T1000 (cell line): ENCODE measurements around the gene HCFC1R1.
A peak's percentile ranks its signal among the peaks of the same experiment; 100 is the strongest.

ENCODE experiments used
- DNase-seq: peaks from one replicate; lab custom pipeline; 2025; ENCODE audit warnings: mixed read lengths; lab: John Stamatoyannopoulos, UW

HCFC1R1 gene

DNA sequence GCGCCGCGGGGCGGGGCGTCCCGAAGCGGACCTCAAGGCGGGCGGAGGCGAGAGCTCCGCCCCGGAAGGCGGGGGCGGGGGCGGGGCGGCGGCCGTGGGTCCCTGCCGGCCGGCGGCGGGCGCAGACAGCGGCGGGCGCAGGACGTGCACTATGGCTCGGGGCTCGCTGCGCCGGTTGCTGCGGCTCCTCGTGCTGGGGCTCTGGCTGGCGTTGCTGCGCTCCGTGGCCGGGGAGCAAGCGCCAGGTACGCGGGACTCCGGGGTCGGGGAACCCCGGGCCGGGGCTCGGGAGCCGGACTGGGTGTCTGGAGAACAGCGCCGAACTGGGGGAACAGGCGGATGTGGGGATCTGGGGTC lies 3.5 kb downstream of the HCFC1R1 start, which contains the start of gene TNFRSF12A:
TNFRSF12A (plus strand) TSS at position 122 of the 357 bp plus-strand sequence; CDS start at position 152, 30 bp downstream.
- DNase-seq = peak; percentile 77

DNA sequence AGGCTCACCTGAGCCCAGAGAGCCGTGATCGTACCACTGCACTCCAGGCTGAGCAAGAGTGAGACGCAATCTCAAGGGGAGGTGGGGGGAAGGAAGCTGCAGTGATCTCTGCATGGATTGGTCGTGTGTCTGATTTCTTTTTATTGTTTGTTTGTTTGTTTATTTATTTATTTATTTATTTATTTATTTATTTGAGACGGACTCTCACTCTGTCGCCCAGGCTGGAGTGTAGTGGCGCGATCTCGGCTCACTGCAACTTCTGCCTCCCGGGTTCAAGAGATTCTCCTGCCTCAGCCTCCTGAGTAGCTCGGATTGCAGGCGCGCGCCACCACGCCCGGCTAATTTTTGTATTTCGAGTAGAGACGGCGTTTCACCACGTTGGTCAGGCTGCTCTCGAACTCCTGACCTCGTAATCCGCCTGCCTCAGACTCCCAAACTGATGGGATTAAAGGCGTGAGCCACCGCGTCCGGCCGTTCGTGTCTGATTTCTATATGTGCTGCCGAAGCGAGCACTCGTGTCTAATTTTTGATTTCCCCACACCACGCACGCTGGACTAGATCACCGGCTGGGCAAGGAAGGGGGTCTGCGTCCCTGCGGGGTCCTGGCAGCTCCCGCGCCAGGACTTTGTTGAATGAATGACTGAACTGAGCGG lies 4.0 kb downstream of the HCFC1R1 start:
- no peak for DNase-seq

DNA sequence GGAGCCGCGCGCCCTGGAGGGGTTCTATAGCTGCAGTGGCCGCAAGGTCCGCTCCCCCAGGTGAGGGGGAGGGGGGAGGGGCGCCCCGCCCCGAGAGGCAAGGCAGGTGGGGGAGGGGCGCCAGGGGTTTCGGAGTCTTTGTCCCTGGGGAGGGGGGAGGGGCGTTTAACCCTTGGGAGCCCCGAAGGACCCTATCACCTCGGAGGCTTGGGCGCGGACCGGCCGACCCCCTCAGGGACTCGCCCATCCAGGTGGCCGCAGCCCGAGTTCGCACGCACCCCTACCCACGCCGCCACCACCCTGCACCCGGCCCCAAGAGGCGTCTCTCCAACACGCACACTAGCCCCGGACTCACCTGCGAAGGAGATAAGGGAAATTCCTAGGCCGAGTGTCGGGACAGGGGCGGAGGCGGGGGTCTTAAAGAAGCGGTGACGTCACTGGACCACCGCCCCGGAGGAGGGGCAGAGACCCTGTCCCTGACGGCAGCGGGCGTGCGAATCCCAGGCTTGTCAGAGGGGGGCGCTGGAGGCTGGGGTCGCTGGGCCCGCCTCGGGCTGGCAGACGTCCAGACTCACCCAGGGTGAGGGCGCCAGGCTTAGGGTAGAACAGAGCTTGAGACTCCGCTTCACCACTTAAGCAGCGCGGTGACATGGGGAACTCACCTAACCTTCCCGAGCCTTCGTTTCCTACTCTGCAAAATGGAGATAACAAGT lies 5.8 kb downstream of the HCFC1R1 start, which contains the start of gene CLDN6:
CLDN6 (minus strand) TSS at position 390 of the 713 bp plus-strand sequence. CDS start 2,162 bp downstream, outside the sequence.
- no peak for DNase-seq

DNA sequence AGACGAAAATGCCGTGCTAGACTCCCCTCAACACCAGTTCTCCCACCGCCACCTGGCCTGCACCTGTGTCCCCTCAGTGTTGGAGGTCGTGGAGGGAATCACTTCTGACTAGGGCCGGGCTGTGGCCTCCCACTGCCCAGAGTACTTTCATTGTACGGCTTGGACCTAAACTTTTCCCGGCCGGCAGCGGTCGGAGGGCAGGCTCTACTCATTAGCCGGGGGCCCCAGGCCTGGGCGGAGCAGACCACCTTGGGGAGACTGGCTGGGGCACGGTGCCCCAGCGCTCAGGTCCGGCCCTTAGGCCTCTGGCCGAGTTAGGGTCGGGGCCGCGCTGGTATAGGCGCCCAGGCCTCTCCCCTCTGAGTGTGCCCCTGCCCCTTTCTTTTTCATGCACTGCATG lies 6.4 kb downstream of the HCFC1R1 start:
- DNase-seq = no peak

DNA sequence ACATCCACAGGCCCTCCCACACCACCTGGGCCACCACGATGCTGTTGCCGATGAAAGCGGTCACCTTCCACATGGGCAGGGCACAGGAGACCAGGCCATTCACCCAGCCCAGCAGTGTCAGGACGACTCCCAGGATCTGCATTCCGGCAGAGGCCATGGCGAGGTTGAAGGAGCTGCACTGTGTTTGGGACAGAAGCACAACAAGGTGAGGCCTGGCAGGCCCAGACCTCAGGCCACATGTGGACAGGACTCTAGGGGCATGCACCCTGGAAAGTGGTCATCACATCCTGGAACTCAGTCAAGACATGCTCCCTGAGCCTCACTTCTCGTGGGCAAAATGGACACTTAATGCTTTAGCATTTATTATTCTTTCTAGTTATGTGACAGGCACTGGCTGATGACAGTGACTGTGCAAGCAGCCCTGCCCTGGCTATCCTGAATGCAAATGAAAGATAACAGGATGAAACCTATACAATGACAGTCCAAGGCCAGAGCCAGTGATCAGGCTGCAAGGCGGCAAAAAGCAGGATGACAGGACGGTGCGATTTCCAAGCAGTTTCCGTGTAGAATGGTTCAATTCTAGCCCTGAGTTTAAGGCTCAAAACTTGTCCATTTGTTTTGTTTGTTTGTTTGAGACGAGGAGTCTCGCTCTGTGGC lies 7.7 kb downstream of the HCFC1R1 start:
- no peak for DNase-seq

DNA sequence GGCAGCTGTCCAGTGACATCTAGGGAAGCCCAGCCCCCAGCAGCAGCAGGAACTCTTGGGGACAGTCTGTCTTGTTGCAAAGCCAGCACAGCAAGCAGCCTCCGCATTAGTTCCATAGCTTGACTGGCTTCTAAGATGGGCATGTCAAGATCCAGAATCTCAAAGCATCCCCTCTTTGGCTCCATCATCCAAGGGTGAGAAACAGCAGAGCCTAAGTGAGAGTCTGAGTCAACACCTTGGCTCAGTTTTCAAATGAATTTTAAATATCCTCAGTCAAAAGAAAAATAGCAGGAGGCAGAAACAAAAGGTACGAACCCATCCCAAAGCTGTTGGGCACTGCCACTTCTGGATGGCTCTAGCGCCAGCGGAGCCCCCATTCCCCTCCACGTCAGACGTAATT lies 8.8 kb downstream of the HCFC1R1 start:
- DNase-seq = no peak

DNA sequence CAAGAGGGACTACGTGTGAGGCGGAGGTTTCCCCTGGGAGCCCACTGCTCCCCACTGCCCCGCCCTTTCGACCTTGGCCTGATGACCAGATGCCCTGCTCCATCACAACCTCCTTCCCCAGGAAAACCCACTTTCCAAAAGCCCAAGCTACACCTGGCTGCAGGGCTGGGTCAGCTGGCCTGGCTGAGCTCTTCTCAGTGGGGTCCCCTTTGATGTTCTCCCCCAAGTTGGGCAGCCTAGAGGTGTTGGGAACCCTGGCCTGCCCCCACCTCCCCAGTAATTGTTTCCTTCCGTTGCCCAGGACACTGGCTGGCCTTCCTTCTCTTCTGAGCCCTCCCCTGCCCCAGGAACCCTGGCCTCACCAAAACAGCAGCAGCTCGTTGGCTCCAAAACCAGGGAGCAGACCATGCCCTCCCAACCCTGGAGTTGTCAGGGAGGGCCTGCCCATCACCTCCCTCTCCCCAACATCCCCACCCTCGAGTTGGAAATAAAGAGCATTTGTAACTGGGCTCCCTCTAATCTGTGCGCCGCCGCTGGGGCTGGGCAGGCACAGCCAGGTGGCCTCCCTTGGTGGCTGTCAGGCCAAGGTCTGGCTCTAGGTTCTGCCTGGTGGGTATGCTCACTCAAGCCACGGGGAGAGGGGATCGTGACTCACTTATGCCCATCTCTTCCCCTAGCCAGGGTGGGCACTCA lies 9.6 kb downstream of the HCFC1R1 start:
- no peak for DNase-seq

DNA sequence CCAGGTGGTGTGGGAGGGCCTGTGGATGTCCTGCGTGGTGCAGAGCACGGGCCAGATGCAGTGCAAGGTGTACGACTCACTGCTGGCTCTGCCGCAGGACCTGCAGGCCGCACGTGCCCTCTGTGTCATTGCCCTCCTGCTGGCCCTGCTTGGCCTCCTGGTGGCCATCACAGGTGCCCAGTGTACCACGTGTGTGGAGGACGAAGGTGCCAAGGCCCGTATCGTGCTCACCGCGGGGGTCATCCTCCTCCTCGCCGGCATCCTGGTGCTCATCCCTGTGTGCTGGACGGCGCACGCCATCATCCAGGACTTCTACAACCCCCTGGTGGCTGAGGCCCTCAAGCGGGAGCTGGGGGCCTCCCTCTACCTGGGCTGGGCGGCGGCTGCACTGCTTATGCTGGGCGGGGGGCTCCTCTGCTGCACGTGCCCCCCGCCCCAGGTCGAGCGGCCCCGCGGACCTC lies 10.2 kb downstream of the HCFC1R1 start:
- no peak for DNase-seq

DNA sequence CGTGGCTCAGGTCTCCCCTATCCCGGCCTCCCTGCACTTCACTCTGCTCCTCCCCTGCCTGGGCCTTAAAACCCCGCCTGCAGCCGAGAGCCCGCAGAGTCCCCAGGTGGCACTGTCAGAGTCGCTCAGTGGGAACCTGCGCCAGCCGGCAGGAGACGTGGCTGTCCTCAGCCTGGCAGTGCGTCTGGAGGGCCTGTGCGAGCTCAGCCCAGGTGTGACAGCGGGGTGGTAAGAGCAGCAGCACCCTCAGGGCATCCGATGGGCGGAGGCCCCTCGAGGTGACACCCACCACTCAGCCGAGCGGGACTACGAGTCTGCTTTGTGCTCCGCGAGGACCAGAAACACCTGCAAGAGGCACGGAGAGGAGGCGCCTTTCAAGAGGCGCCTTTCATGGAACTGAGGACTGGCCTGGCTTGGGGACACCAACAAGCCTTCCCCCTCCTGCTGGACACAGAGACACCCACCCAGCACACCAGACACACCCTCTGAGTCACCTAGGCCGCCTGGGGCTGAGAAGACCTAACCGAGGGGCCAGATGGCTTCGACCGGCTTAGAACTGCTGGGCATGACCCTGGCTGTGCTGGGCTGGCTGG lies 10.8 kb downstream of the HCFC1R1 start, which contains the start of gene CLDN9:
CLDN9 (plus strand) TSS at position 96 of the 593 bp plus-strand sequence; CDS start at position 536, 440 bp downstream.
- DNase-seq = no peak

DNA sequence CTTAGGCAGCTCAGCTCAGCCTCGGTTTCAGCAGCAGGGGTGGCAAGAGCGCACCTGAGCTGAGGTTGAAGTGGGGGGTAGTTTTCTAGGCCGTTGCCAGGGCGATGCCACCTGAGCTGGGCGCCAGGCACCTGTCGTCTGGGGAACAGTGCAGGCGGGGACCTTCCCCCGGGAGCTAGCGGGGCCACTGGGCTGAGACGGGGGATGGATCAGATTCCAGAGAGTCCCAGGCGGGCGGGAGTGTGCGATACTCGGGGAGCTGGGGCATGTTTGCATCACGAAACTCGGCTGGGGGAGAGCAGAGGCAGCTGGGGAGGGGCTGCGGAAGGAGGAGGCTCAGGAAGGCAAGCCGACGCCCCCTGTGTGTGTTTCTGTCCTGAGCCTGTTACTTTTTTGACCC lies 11.5 kb downstream of the HCFC1R1 start:
- DNase-seq = no peak

DNA sequence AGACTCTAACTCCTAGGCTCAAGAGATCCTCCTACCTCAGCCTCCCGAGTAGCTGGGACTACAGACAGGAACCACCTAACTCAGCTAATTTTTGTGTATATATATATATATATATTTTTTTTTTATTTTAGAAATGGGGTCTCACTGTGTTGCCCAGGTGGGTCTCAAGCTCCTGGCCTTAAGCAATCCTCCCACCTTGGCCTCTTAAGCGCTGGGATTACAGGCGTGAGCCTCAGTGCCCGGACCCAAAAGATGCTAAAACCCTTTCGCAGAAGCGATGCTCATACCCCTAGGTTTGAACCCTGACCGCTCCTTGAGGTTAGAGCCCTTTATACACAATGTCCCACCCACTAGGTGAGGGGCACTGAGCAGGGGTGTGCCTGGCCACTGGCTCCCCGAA lies 13.2 kb downstream of the HCFC1R1 start:
- DNase-seq = no peak

DNA sequence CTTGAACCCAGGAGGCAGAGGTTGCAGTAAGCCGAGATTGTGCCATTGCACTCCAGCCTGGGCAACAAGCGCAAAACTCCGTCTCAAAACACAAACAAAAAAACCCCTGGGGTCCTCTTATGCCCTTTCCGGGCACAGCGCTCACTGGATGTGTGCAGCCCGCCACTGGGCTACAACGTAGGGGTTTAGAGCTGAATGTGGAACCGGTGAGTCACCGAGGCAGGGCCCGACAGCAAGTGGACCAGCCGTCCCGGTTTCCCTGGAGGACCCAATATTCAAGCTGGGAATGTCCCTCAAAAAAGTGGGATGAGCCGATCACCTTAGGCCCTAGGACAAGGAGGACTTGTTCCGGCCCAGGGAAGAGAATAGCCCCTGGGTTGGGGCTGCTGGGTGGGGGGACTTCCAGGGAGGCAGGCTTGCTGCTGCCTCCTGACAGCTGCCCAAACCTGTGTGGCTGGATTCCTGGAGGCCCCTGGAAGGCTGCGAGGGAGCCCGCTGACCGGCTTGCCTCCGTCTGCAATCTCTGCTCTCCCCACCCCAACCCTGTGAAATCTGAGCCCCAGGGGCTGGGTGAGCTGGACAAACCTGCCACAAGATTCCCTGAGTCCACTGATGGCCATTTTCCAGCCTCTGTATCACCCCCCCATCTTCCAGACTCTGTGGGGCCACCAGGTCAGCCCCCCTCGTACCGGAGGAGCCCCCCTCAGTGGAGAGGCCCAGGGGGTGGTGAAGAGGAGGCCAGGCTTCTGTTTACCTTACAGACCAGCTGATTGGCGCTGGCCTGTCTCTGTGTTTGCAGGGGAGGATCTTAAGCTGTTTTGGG lies 14.0 kb downstream of the HCFC1R1 start:
- DNase-seq = no peak

DNA sequence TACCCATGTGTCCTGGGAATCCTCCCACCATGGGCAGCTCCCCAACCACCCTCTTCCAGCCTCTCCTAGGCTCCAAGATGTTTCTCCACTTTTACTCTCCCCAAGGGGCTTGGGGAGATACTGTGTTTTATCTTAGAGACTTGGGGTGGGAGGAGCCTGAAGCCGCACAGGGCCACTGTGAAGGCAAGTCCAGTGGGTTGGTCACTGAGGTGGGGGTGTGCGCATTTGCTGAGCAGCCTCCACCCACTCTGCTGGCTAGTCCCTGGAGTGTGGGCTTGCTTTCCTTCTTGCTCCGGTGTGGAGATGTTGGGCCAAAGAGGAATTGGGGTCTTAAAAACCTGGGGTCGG lies 15.1 kb downstream of the HCFC1R1 start:
- no peak for DNase-seq

DNA sequence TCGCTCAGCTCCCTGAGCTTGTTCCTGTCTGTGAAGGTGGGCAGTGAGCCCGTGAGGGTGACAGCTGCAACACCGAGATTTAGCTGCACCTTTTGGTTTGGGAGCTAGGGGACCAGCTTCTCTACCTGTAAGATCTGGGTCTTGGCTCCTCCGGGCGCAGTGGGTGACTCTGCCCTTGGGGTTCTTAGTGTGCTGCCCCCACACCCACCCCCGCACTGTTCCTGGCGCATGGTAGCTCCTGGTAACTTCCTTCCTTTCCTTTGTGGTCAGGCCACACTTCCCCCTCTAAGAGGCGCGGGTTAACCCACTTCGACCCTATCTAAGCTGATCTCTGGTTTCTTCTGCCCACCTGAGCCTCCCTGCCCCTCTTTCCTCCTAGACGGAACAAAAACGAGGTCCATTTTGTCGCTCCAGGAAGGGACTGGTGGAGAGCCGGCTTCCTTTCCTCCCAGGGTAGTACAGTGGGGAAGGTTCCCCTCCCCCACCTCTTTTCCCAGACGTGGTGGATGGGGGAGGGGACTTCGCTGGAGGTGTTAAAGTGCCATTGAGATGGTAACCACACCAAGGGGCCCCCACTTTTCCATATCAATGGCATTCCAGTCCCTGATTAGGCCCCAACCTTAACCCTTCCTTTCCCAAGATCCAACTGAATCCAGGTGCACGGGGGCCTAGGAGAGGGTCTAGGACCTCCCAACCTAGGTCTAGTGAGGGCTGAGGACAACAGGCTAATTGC lies 15.6 kb downstream of the HCFC1R1 start:
- DNase-seq = no peak

DNA sequence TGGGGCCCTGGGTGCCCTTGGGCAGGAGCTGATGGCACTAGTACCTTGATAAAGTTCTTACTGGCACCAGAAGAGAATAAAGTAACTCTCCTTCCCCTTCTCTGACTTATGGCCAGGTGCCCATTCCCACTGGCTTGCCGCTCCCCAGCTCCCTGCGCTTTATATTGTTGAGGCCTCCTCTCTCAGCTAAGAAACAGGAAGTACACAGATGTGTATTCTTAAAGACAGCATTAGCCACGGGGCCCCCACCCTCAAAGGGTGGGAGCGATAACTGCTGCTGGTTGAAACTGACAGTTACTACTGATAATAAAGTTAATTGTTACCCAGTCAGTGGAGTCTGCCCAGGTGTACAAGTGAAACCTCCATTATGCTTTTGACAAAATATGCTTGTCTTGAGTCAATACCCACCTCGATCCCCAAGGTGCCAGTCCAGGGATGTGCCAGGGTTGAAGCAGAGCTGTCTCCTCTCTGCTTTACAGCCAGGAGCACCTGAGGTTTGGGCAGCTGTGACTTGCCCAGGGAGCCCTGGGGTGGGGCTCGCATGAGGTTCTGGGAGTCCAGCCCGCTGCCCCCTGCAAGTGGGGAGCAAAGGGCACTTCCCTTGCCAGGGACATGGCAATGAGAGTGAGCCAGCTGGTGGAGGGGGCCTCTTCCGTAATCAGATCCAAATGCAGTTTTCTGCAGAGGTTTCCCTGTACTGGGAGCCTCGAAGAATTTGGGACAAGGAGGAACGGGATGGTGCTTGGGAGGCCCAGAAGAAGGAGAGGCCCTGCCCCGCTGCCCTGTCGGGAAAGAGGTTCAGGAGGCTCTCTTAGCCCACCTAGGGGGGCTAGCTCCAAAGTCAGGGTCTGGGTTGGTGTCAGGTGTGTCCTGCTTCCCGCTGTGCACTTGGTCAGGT lies 16.4 kb downstream of the HCFC1R1 start:
- DNase-seq = no peak

DNA sequence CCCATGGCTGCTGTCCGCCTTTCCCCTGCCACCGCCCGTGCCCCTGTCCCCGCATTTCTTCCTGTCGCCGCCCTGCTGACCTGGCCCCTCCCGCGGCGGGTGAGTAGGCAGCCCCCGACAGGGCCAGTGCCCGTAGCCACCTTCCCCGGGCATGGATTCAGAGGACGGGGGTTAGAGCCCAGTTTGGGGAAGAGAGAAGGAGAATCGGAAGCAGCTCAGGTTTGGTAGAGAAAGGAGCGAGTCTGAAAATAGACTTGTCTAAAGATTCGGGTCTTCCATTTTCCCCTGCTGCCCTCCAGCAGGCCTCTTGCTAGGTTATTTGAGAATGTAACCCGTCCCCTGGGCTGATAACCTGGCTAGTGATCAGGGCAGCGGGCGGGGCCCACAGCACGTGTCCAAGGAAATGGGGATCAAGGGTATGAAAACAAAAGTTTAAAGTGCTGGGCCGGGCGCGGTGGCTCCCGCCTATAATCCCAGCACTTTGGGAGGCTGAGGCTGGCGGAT lies 18.9 kb downstream of the HCFC1R1 start:
- DNase-seq = no peak

DNA sequence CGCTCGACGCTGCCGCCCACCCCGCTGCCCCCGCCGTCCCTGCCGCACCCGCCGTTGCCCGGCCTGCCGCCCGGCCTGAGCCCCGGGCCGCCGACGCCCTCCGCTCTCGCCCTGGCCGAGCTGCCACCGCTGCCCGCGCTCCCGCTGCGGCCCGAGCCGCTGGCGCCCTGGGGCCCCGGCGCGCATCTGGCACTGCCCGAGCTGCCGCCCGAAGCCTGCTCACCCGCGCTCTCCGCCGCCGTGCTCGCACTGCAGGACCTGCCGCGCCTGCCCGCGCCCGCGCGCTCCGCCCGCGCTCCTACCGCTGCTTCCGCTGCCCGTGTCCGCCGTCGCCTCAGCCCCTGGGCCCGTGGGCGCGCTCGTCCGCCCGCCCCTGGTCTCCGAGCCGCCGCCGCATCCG lies 19.4 kb downstream of the HCFC1R1 start:
- no peak for DNase-seq

DNA sequence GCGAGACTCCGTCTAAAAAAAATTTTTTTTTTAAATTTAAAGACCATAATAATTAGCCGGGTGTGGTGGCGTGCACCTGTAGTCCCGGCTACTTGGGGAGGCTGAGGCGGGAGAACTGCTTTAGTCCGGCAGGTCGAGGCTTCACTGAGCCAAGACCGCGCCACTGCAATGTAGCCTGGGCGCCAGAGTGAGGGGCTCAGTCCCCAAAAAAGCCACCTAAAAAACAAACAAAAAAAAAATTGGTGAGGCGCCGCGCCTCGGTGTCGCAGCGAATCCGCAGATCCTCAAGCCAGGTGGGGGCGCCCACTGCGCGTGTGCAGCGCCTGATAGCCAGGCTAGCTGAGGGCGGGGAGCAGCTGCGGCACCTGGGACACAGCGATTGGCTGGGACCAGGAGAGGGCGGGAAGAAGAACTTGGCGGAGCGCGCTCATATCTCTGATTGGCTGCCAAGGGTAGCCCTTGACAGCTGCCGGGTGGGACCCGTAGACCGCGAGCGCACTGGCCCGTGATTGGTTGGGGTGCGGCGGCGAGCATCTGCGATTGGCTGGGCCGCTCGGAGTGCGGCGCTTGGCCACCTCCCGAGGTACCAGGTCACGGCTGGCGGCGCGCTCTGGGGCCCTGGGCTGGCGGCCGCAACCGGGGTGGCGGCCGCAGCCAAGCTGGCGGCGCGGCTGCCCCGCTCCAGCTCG lies 20.0 kb downstream of the HCFC1R1 start:
- DNase-seq = peak; percentile 96
